ENCODE measurements around the gene RXRA. TPM values are rescaled to one million over a fixed set of nuclear protein-coding genes. Genes with fewer than 3 reads are reported as not detected.

The RXRA gene
- total RNA-seq, 1 experiment from 2014 or later, result 29.9 TPM

DNA sequence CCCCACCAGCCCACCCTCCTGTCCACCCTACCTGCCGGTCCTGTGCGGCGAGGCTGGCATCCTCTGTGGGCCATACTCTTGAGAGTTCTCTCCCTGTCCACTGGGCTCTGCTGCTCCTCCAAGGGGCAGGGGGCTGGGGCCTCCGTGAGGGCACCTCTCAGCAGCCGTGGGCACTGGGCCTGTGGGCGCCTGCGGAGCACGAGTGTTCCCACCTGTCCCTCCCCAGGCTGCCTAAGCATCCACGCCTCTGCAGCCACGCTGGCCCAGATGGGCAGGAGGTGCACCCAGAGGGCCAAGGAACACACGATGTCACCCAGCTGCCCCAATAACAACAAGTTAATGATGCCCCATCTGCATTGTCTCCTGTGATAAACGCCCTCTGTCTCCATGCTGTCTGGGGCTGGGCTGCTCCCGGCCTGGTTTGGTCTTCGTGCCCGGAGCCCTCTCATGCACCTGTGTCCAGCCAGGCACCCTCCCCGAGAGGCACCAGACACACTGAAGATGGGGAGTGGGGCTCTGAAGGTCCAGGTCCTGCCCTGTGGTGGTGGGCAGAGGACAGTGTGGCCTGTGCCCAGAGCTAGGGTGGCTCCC lies 114.5 kb downstream of the RXRA start:
- TF ChIP-seq, protein P1, sequence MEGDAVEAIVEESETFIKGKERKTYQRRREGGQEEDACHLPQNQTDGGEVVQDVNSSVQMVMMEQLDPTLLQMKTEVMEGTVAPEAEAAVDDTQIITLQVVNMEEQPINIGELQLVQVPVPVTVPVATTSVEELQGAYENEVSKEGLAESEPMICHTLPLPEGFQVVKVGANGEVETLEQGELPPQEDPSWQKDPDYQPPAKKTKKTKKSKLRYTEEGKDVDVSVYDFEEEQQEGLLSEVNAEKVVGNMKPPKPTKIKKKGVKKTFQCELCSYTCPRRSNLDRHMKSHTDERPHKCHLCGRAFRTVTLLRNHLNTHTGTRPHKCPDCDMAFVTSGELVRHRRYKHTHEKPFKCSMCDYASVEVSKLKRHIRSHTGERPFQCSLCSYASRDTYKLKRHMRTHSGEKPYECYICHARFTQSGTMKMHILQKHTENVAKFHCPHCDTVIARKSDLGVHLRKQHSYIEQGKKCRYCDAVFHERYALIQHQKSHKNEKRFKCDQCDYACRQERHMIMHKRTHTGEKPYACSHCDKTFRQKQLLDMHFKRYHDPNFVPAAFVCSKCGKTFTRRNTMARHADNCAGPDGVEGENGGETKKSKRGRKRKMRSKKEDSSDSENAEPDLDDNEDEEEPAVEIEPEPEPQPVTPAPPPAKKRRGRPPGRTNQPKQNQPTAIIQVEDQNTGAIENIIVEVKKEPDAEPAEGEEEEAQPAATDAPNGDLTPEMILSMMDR (conservative IDR thresholded peaks at IDR 0.05), result no peak
- Histone ChIP-seq H4K91ac (ENCODE audit: insufficient read length, low read depth, low read length) (no peak overlapping the region), H2BK20ac (ENCODE audit: low read depth, low read length, poor library complexity, severe bottlenecking) (no peak overlapping the region), H4K20me1 (ENCODE audit: control insufficient read depth, insufficient read depth, insufficient read length) (no peaks in the 10 kb centered on the region), H3K14ac (ENCODE audit: insufficient read depth, low read length) (no peak overlapping the region), H3K4ac (ENCODE audit: low read depth, low read length) (no peak overlapping the region), H3K23ac (ENCODE audit: insufficient read length, low read depth, low read length) (no peak overlapping the region), H3K9ac (ENCODE audit: extremely low read depth, insufficient read length, low read length) (no peak overlapping the region), H3K18ac (ENCODE audit: insufficient read length, low read depth, low read length) (no peak overlapping the region), H4K5ac (ENCODE audit: insufficient read length, low read depth, low read length) (no peak overlapping the region), H3K23me2 (ENCODE audit: insufficient read length, low read depth, low read length, poor library complexity, severe bottlenecking) (no peaks in the 10 kb centered on the region), H3K9me3 (ENCODE audit: control insufficient read depth, low read depth, low read length) (no peaks in the 10 kb centered on the region), H2AFZ (ENCODE audit: low read length) (no peak overlapping the region), H2AK5ac (ENCODE audit: insufficient read length, low read length) (no peak overlapping the region), H3K4me2 (ENCODE audit: insufficient read depth, insufficient read length, low read length) (no peak overlapping the region), H2BK5ac (ENCODE audit: insufficient read length, low read length) (no peak overlapping the region), H3K4me1 (ENCODE audit: insufficient read depth, low read length) (no peaks in the 10 kb centered on the region), H2BK15ac (ENCODE audit: low read depth, low read length) (no peak overlapping the region), H3K79me1 (ENCODE audit: insufficient read depth, low read depth, low read length, poor library complexity, severe bottlenecking) (no peaks in the 10 kb centered on the region), H3K56ac (ENCODE audit: insufficient read length, low read depth, low read length) (no peak overlapping the region), H4K8ac (replicated peaks; ENCODE audit: insufficient read length, low read depth, low read length) (no peak overlapping the region), H3K27me3 (ENCODE audit: insufficient read depth, low read length) (no peaks in the 10 kb centered on the region), H2BK120ac (ENCODE audit: low read depth, low read length, poor library complexity, severe bottlenecking) (no peak overlapping the region), H3K27ac (ENCODE audit: insufficient read length, low read depth, low read length) (no peak overlapping the region), H3T11ph (ENCODE audit: low read length) (no peak overlapping the region), H2BK12ac (ENCODE audit: insufficient read length, low read depth, low read length) (no peak overlapping the region), H3K79me2 (ENCODE audit: insufficient read depth, low read length) (no peaks in the 10 kb centered on the region)
- peaks cover 0 to 4% of the 10 kb centered on the region in 2 experiments; a peak in 3 of 5 replicates for H3K9me3 Mint-ChIP-seq
- no peak for DNase-seq
- no peak overlapping the region for H3K4me3 Mint-ChIP-seq
- peak overlapping the region in 2 of 3 experiments; percentile 72 to 79; a peak in 2 of 7 replicates for H3K27ac Mint-ChIP-seq
- peaks cover 0 to 10% (median 9%) of the 10 kb centered on the region in 3 experiments; a peak in 4 of 7 replicates for H3K36me3 Mint-ChIP-seq (ENCODE audit: insufficient read depth in 1 of 3, low read depth in 3 of 3)
- H3K4me1 Mint-ChIP-seq, result 0 out of 4 replicates have a peak, but pooled peaks cover 0 to under 1% of the 10 kb centered on the region in 2 experiments
- H3K27me3 Mint-ChIP-seq (ENCODE audit: low read depth), result peaks cover 7% of the 10 kb centered on the region
- no CpG with 5 or more reads among the region's 16 CpGs for WGBS (ENCODE audit: extremely low coverage, insufficient read length, low lambda C conversion rate)
